HG02970 (cell line): ENCODE results near the gene KCNK1.
"Not testable (repeated sequence)": the region's sequence is repeated elsewhere in the genome, so short reads cannot be mapped to it uniquely, and the experiment has no call there.

Source experiments
- ATAC-seq: cut with Tn5 transposase; IDR thresholded peaks from one replicate; pipeline ENCODE4 v1.9.1; 2021; ENCODE audit warnings: mild to moderate bottlenecking, moderate library complexity, moderate number of reproducible peaks; ENCODE audit not compliant: unreplicated experiment, low FRiP score

KCNK1 gene

GRCh38 chr1:233607252-233608119 lies 6.4 kb upstream of the KCNK1 start:
- no peak for ATAC-seq

DNA sequence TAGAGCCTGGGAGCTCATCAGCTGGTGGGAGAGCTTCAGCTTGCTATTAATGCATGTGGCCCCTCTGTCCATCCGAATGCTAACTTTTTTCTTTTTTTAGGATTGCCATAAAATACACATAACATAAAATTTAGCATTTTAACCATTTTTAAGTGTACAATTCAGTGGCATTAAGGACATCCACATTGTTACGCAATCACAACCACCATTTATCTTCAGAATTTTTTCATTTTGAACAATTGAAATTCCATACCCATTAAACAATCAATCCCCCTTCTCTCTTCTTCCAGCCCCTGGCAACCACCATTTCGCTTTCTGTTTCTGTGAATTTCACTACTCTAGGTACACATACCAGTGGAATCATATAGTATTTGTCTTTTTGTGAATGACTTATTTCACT lies 4.9 kb upstream of the KCNK1 start:
- ATAC-seq = no peak

GRCh38 chr1:233609926-233610325 lies 4.0 kb upstream of the KCNK1 start:
- no peak for ATAC-seq

DNA sequence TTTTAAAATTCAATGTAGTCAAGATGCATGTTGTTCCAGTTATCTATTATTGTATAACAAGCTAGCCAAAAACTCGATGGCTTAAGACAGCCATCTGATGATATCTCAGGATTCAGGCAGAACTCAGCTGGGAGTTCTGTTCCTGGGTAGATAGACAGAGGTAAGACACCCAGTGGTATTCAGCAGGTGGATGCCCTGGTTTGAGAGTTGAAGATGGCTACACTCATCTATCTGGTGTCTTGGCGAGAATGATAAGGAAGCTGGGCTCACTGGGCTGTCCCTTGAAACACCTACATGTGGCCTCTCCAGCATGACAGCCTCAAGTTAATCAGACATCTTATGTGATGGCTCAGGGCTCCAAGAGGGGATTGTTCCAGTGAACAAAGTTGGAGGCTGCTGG lies 3.3 kb upstream of the KCNK1 start:
- no peak for ATAC-seq

GRCh38 chr1:233611363-233611762 lies 2.5 kb upstream of the KCNK1 start:
- not testable (repeated sequence) for ATAC-seq

GRCh38 chr1:233614173-233614742 lies 352 bp downstream of the KCNK1 start:
- no peak for ATAC-seq

GRCh38 chr1:233614743-233615521 lies 1.0 kb downstream of the KCNK1 start:
- no peak for ATAC-seq

DNA sequence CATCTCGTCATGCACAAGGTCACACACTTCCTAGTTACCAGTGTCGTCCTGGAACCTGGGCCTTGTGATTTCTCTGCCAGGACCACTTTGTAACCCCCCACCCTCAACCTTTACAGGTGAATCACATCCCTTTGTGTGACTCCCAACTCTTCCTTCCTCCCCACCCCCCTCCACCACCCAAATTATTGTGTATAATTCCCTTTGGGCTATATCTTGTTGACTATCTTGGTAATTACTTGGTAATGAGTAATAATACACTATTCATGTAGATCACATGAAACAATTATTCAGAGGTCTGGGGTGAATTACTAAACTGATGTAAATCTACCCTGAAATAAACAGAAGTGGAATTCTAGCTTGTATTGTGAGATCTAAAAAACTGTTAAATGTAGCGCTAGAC lies 1.7 kb downstream of the KCNK1 start:
- no peak for ATAC-seq

- no peak for ATAC-seq
Measured at GRCh38 chr1:233617025-233617424, 3.1 kb downstream of the KCNK1 start.

GRCh38 chr1:233619414-233619813 lies 5.5 kb downstream of the KCNK1 start:
- ATAC-seq = not testable (repeated sequence)

- no peak for ATAC-seq
Measured at GRCh38 chr1:233620065-233620464, 6.2 kb downstream of the KCNK1 start.

DNA sequence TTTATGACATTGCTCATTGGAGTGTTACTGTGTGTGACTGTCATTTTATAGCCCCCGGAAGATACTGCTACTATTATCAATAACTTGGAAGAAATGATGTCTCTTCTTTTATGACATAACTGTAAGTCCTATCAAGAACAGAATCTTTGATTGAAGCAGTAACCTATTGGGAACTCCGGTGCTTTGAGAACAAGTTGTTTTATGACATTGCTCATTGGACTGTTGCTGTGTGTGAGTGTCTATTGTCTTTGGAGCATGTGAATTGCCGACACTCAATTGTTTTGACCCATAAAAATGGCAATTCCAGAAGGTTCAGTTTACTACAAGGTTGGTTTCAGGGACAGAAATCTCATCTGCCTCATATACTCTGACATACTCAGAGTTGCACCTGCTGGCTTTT lies 8.0 kb downstream of the KCNK1 start:
- no peak for ATAC-seq

- ATAC-seq = no peak
Measured at GRCh38 chr1:233624289-233624688, 10.4 kb downstream of the KCNK1 start.

DNA sequence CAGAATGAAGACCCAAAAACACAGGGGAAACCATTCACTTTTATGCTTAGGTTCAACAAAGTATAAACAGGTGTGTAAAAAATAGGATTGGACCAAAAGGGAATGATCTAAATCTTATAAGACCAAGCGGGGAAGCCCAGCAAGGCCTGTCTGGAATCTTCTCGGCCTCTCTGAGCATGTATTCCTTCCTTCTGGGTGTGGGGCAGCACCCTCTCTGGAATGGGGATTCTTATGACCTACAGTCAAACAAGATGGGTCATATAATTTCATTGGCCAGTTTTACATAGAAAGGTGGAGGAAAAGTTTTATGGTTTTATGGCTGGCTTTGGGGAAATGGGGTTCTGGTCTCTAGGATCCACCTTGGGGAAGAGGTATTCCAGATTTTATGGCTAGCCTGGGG lies 11.2 kb downstream of the KCNK1 start:
- no peak for ATAC-seq

- no peak for ATAC-seq
Measured at GRCh38 chr1:233625510-233625981, 11.6 kb downstream of the KCNK1 start.

GRCh38 chr1:233627376-233627775 lies 13.5 kb downstream of the KCNK1 start:
- ATAC-seq = no peak

DNA sequence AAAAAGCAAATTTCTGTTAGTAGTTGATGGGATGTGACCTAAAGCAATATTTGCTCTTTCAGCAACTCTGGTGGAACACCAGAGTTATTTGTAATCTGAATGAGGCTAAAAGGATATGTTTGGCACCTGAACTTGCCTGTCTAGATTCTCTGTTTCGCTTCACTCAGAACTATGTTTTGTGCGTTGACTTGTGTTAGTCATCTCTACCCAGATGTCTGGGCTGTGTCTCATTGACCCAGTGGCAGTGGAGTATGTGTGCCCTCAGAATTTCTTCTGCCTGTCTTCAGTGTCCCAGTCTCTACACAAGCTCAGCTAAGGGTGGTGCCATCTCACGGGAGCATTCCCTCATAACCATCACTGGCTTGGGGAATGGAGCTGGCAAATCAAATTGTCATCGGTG lies 13.9 kb downstream of the KCNK1 start:
- no peak for ATAC-seq

- no peak for ATAC-seq
Measured at GRCh38 chr1:233629305-233629935, 15.5 kb downstream of the KCNK1 start.

- ATAC-seq = no peak
Measured at GRCh38 chr1:233631810-233632405, 18.0 kb downstream of the KCNK1 start.

DNA sequence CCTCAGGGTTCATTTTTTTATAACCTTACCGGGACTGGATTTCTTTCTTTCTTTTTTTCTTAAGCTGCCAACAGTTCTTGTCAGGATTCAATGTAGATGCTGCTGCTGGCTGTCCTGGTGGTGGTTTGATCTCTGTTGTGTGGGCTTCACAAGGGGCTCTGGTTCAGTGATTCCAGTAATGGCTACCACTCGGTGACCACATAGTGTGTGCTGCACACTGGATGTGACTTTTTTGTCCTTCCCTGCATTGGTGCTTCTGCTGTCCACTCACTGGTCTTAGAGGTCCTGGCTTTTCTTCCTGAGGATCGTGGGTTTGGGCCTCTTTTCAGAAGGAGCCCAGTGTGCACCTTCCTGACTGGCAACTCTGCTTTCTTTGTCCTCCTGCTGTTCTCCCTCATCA lies 18.5 kb downstream of the KCNK1 start:
- ATAC-seq = no peak
